NCI-H510A (cell line): Measurements from ENCODE around the gene RBM10.

Source experiments
- DNase-seq: peaks from one replicate; lab custom pipeline; 2025; lab: John Stamatoyannopoulos, UW

Gene RBM10

DNA sequence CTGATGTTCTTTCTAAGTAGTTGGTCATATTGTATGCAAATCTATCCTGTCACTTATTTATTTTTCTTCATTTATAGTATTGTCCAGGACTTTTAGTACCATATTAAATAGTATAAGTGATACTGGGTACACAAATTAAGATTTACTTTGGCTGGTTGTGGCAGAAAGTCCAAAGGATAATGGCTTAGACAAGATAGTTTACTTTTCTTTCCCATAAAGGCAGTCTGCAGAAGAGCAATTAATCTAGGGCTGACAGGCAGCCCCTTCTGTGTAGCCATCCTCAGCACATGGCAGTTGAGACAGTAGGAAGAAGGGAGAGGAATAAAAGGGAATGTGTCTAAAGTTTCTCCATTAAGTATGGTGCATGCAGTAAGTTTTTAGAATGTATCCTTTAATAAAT, 6.4 kb downstream of the RBM10 start:
- no peak for DNase-seq

DNA sequence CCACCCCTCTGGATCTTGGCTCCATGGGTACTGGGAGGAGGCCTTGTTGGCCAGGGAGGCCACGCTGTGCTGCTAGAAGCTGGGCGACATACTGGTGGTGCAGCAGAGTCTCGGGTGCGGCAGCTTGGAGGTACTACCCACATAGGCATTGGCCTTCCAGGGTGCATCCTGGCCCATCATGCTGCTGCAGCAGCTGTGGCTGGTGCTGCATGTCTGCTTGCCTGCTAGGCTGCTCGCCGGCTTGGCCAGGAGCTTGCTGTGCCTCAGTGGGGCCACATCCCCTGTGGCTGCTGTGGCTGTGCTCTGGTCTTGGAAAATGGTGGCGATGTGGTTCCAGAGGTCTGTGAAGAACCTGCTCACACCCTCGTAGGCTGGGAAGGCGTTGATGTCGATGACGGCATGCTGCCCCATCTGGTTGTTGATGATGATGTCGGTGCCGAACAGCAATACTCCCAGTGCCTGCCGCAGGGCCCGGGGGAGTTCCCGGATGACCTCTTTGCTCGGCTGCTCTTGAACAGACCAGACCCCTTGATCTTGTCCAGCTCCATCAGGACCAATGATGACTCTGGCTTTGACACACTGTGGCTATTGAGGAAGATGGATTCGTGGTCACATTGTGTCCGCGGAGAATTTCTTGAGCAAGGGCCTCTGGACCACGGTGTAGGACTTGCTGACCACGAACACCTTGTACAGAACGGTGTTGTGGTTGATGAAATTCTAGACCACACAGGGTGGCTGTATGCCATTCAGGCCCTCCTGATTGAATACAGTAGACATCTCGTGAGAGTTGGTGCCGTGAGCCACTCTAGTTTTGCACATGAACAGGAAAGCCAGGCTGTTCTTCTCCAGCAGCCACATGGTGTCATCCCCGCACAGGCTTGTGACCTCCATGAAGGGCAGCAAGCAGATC, 11.8 kb downstream of the RBM10 start:
- DNase-seq: no peak

- DNase-seq: no peak
Measured at GRCh38 chrX:47158131-47158530, 13.1 kb downstream of the RBM10 start.

- DNase-seq: no peak
Measured at GRCh38 chrX:47158781-47159180, 13.8 kb downstream of the RBM10 start.

DNA sequence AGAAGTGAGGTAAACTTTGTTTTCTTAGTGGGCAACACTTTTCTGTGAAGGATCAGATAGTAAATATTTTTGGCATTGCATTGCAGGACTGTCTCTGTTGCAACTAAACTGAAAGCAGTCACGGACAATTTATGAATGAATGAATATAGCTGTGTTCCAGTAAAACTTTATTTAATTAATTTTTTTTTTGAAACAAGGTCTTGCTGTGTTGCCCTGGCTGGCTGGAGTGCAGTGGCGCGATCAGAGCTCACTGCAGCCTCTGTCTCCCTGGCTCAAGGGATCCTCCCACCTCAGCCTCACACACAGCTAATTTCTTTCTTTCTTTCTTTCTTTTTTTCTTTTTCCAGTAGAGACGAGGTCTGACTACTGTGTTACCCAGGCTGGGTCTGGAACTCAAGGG, 15.8 kb downstream of the RBM10 start:
- DNase-seq: no peak

- DNase-seq: no peak
Measured at GRCh38 chrX:47162927-47163583, 18.0 kb downstream of the RBM10 start.

GRCh38 chrX:47164420-47164819, 19.4 kb downstream of the RBM10 start:
- no peak for DNase-seq

- DNase-seq: no peak
Measured at GRCh38 chrX:47166126-47166525, 21.1 kb downstream of the RBM10 start.

DNA sequence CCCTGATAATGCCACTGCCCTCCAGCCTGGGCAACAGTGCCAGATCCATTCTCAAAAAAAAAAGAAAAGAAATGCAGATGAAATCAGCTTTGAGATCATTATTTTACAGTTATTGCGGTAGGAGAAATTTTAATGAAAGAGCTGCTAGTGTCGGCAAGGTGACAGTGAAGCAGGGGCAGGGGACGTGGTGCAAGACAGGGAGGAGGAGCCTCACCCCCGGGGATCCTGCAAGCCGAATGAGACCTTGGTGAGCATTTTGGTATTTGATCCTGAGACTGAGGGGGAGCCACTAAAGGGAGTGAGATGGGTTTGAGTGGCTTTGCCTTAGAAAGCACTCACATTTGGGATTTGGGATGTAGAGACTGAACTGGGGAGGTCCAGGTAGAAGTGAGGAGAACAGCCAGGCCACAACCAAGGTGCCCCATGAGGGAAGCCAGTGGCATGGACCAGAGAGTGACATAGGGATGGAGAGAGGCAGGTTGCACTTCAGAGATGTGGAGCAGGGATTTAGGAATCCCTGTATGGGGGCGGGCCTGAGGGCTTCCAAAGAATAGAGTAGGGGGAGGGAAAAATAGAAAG, 23.6 kb downstream of the RBM10 start:
- no peak for DNase-seq

- no peak for DNase-seq
Measured at GRCh38 chrX:47169273-47169672, 24.3 kb downstream of the RBM10 start.

DNA sequence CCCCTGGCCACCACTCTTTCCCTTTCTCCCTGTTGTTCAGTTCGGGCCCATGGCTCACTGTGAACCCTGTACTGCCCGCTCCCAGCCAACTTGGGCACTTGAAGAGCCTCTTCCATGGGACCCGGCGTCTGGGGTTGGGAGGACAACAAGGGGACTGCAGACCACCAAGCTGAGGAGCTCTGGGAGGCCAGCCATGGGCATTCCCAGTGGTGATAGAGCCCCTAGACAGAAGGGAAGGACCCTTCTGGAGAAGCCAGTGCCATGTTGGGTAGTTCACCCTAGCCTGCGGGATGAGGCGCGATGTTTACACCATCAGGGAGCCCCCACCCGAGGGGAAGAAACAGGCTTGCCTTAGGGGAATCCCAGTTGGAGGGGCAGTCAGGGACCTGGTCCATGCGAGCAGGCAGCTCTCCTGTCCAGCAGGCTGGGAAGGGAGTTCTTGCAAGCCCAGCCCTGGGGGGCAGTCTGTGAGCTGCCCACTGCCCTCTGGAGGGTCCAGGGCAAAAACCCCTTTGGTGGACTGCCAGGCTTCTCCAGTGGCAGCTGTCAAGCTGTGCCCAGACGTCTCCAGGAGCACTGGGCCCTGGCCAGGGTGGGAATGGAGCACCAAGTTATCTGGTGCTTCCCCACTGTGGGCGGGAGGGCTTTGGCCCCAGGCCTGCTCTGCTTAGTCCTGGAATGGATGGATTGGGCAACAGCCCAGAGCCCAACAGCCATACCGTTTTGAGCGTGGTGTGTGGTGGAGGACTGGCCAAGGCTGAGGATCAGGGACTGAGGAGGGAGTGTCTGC, 24.9 kb downstream of the RBM10 start:
- no peak for DNase-seq

GRCh38 chrX:47170861-47171692, 26.1 kb downstream of the RBM10 start:
- no peak for DNase-seq

DNA sequence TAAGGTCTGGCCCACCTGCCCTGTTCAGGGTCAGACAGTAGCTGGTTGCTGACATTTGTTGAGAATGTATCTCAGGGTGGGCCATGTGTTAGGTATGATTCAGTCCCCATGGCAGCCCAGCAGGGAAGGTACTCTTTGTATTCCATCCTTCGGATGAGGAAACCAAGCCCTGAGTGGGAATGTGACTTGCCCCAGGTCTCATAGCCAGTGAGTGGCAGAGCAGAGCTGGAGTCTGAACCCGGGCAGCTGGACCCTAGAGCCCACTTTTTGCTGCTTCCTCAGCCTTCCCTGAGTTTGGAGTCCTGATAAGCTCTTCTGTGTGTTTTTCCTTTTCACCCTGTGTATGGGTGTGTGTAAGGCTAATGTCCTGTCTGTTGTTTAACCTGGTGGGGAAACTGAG, 27.0 kb downstream of the RBM10 start:
- DNase-seq: no peak

DNA sequence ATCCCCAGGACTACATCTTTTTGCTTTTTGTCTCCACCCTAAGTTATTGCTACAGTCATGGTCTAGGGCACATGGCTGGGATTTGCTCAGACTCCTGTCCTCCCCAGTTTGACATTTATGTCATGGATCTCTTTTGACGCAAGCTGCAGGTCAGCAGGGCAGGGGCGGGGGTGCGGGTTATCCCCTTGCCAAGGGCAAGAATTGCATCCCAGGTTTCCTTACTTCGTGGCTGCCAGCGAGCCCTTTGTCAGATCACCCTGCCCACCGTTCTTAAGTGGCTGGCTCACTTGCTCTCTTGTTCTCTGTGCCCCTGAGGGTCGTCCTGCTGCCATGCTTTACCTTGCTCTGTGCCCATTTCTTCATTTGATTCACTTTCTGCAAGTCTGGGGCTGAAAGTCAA, 27.5 kb downstream of the RBM10 start:
- no peak for DNase-seq

DNA sequence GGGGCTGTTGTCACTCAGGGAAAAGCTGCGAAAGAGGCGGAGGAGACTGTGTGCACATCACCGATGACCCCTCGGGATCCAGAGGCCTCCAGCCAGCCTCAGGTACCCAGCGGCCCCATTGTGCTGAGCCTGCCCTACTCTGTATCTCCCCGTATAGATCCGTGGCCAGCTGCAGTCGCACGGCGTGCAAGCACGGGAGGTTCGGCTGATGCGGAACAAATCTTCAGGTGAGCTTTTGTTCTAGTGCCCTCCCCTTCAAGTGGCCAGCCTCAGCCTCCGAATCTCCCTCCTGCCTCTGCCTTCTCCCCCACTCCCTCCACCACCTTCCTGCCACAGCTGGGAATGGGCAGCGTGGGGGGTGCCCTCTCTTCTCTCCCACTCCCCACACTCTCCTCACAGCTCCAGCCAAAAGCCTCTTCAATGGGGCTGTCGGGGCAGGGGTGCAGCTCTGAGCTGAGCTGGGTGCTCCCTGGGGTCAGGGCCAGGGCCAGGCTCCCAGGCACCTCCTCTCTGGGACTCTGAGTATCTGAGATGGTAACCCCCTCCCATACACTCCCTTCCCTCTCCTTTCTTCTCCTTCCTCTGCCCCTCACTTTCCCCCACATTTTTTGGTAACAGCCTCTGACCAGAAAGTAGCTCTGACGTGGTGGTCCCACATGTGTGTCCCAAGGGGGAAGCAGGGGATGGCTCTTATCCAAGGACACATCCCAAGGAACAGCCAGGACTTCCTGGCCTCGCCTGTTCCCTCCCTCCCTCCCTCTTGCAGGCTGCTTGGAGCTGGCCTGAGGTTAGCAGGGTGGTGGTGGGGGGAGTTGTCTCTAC, 28.2 kb downstream of the RBM10 start:
- DNase-seq: no peak

GRCh38 chrX:47174376-47174775, 29.4 kb downstream of the RBM10 start:
- DNase-seq: no peak

GRCh38 chrX:47174846-47175587, 30.0 kb downstream of the RBM10 start:
- DNase-seq: no peak

DNA sequence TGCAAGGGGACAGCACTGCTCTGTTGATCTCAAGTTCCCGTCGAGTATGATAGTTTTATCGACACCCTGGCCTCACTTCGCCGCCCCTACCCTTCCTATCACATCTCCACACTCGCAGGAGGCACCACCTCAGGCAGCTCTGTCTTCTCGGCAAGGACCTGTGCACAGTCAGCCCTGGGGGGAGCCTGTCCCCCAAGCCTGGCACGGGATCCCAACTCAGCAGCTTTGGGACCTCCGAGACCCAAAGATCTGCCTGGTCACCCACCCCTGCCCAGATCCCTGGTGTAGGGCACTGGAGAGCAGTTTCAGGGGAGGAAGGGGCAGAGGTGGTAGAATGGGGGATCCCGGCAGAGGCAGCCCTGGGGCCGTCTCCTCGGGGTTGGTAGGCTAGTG, 30.6 kb downstream of the RBM10 start:
- DNase-seq: no peak

DNA sequence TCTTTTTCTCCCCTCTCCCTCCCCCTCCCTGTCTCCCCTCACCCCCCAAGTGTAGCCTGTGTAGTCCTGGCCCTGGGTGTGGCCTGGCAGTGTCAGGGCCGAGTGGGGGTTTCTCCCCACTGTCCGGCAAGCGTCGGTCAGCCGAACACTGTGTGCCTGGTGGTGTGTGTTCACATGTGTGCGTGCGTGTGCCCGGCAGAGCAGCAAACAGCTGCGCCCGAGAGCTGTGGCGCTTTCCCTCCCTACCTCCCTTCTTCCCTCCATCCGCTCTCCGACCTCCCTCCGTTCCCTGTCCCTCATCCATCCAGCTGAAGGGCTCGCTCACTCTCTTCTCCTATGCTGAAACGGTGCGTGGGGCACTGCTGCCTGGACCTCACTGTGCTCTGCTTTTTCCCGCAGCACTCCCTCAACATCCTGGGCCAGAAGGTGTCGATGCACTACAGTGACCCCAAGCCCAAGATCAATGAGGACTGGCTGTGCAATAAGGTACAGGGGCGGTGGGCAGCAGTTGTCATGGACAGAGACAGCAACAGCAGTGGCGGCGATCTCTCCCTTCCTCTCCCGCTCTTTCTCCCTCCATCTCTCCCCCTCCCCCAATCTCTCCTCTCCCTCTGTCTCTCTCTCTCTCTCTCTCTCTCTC, 31.2 kb downstream of the RBM10 start:
- DNase-seq: no peak
